Right cardiac atrium (tissue), 5 donors: ENCODE results near the gene EHMT1. TPM values are rescaled to one million over a fixed set of nuclear protein-coding genes. Genes with fewer than 3 reads are reported as not detected.
"Not testable (repeated sequence)": the region's sequence is repeated elsewhere in the genome, so short reads cannot be mapped to it uniquely, and the experiment has no call there.

Experiments used
- ATAC-seq, 2 donors: fragments of 200-7000 bp; cut with Tn5 transposase; one replicate each; pipeline versions ENCODE4 v1.8.0 to v1.9.1; 2020; ENCODE audit warnings: moderate library complexity in 2 of 2, mild to moderate bottlenecking in 1 of 2
- DNase-seq, 3 donors: peaks; one replicate each; pipeline ENCODE4 v3.0.0-alpha.2; 2020
- H3K27ac ChIP-seq: one replicate; pipeline ENCODE4 v1.5.1; 2013; ENCODE audit warnings: mild to moderate bottlenecking, low read length, control low read depth, moderate library complexity
- H3K27me3 ChIP-seq: one replicate; pipeline ENCODE4 v1.6.1; 2013; ENCODE audit not compliant: control insufficient read depth, insufficient read depth
- H3K4me1 ChIP-seq: one replicate; pipeline ENCODE4 v1.6.1; 2013; ENCODE audit warnings: low read length; ENCODE audit not compliant: control insufficient read depth, insufficient read depth
- H3K4me3 ChIP-seq: one replicate; pipeline ENCODE4 v1.5.1; 2013; ENCODE audit warnings: low read length, control low read depth
- H3K9me3 ChIP-seq: one replicate; pipeline ENCODE4 v1.6.1; 2013; ENCODE audit warnings: low read length; ENCODE audit not compliant: control insufficient read depth
- WGBS: extraction: QIAGEN DNeasy Blood & Tissue Kit; methylation state at CpG from one replicate; pipeline ENCODE4 v1.1.7; 2013; 5-methylcytosine and 5-hydroxymethylcytosine counted together
- intact Hi-C, 4 donors: fragments of 100-400 bp; cut with DNase I; formaldehyde crosslinking; loops; one replicate each; pipeline versions ENCODE4 v1.11.0 to v1.14.0; 2022 to 2023
- polyA plus RNA-seq: library from polyadenylated mRNA; stranded (reverse); fragments of 200-250 nt; gene quantifications from one replicate; pipeline ENCODE4 v1.2.3, GENCODE V29; 2013
- total RNA-seq, 4 donors: library from RNA; stranded (reverse); fragmentation: NEBNext Ultra II Directional; extraction: Animal tissue kit (Norgen Biotek cat#: 25700); gene quantifications; one replicate each; pipeline ENCODE4 v1.2.1, GENCODE V29; 2021
- donor health status: healthy with polysubstance abuse.
- donor health status: DM: no; HTN: yes; CAD: no.
- donor health status: DM: no; HTN: no; CAD: no.
- donor health status: DM: no; HTN: yes; CAD: no; lungs with severe emphysema.
- donor health status: DM: yes; HTN: yes; CAD: no.

Gene EHMT1
- total and polyA plus RNA-seq, 5 donors, result 23.3 to 38.6 (median 36.0) TPM

GRCh38 chr9:137619240-137620047 is 639 bp downstream of the EHMT1 start:
- Histone ChIP-seq H3K4me3 (peak overlapping the region; percentile 99), H3K4me1 (peaks cover 12% of the 10 kb centered on the region), H3K27me3 (no peaks in the 10 kb centered on the region), H3K9me3 (no peaks in the 10 kb centered on the region), H3K27ac (peak overlapping the region; percentile 93)
- DNase-seq (peak; percentile 46 to 75 (median 67)), ATAC-seq (peak in 1 of 2 donors; percentile 3)
- intact Hi-C loops, result no loop called here
- under 1% methylated on average over 56 of the region's 58 CpGs for WGBS

GRCh38 chr9:137620048-137620405 is 1.2 kb downstream of the EHMT1 start:
- no peaks in the 10 kb centered on the region for H3K9me3 ChIP-seq
- intact Hi-C loops, result no loop called here
- WGBS, result 58% methylated on average over 4 of the region's 4 CpGs
- no peak for ATAC-seq
- H3K4me1 ChIP-seq, result peaks cover 12% of the 10 kb centered on the region
- no peaks in the 10 kb centered on the region for H3K27me3 ChIP-seq
- DNase-seq, result no peak
- H3K4me3 ChIP-seq, result peak overlapping the region; percentile 99
- H3K27ac ChIP-seq, result no peak overlapping the region

- 74% methylated on average over 7 of the region's 7 CpGs for WGBS
- ATAC-seq, result no peak
- H3K4me3 ChIP-seq, result no peak overlapping the region
- peaks cover 12% of the 10 kb centered on the region for H3K4me1 ChIP-seq
- no peak for DNase-seq
- H3K27ac ChIP-seq, result no peak overlapping the region
- intact Hi-C loops, result no loop called here
- H3K9me3 ChIP-seq, result no peaks in the 10 kb centered on the region
- H3K27me3 ChIP-seq, result no peaks in the 10 kb centered on the region
These were observed 1.8 kb downstream of the EHMT1 start for GRCh38 chr9:137620581-137620980.

GRCh38 chr9:137621131-137621757 is 2.4 kb downstream of the EHMT1 start:
- 54% methylated on average over 6 of the region's 6 CpGs for WGBS
- intact Hi-C loops, result no loop called here
- no peak overlapping the region for H3K4me3 ChIP-seq
- ATAC-seq (no peak), DNase-seq (no peak)
- no peak overlapping the region for H3K27ac ChIP-seq
- no peaks in the 10 kb centered on the region for H3K27me3 ChIP-seq
- peaks cover 12% of the 10 kb centered on the region for H3K4me1 ChIP-seq
- no peaks in the 10 kb centered on the region for H3K9me3 ChIP-seq

- 89% methylated on average over 8 of the region's 8 CpGs for WGBS
- peaks cover 12% of the 10 kb centered on the region for H3K4me1 ChIP-seq
- H3K27me3 ChIP-seq, H3K27ac ChIP-seq, intact Hi-C loops, ATAC-seq, H3K4me3 ChIP-seq, DNase-seq, H3K9me3 ChIP-seq: not testable (repeated sequence)
These were observed 3.4 kb downstream of the EHMT1 start for GRCh38 chr9:137622211-137622610.

GRCh38 chr9:137626464-137626863 is 7.7 kb downstream of the EHMT1 start:
- 73% methylated on average over 4 of the region's 4 CpGs for WGBS
- Histone ChIP-seq H3K9me3 (no peaks in the 10 kb centered on the region), H3K4me1 (peaks cover 4% of the 10 kb centered on the region), H3K4me3 (no peak overlapping the region), H3K27ac (no peak overlapping the region), H3K27me3 (no peaks in the 10 kb centered on the region)
- no peak for ATAC-seq
- no peak for DNase-seq
- intact Hi-C loops, result no loop called here

GRCh38 chr9:137627406-137627805 is 8.6 kb downstream of the EHMT1 start:
- WGBS, result 98% methylated on average over 14 of the region's 14 CpGs
- intact Hi-C loops, H3K27me3 ChIP-seq, ATAC-seq, H3K4me3 ChIP-seq, H3K27ac ChIP-seq, H3K4me1 ChIP-seq, H3K9me3 ChIP-seq: not testable (repeated sequence)
- peak in 1 of 3 donors; percentile 2 for DNase-seq

- no peak overlapping the region for H3K4me3 ChIP-seq
- no peaks in the 10 kb centered on the region for H3K9me3 ChIP-seq
- H3K27me3 ChIP-seq, result no peaks in the 10 kb centered on the region
- H3K4me1 ChIP-seq, result peaks cover 15% of the 10 kb centered on the region
- ATAC-seq (no peak), DNase-seq (no peak)
- WGBS, result 68% methylated on average over 1 of the region's 1 CpG
- no peak overlapping the region for H3K27ac ChIP-seq
- intact Hi-C loops, result no loop called here
These were observed 11.3 kb downstream of the EHMT1 start for GRCh38 chr9:137630126-137630525.

- no peaks in the 10 kb centered on the region for H3K9me3 ChIP-seq
- no peaks in the 10 kb centered on the region for H3K27me3 ChIP-seq
- peaks cover 15% of the 10 kb centered on the region for H3K4me1 ChIP-seq
- DNase-seq (no peak), ATAC-seq (peak; percentile 7 to 41)
- 70% methylated on average over 4 of the region's 4 CpGs for whole genome bisulfite sequencing
- H3K27ac ChIP-seq, result no peak overlapping the region
- H3K4me3 ChIP-seq, result no peak overlapping the region
- intact Hi-C loops, result no loop called here
These were observed 11.9 kb downstream of the EHMT1 start for GRCh38 chr9:137630679-137631078.

GRCh38 chr9:137631345-137632229 is 12.8 kb downstream of the EHMT1 start:
- intact Hi-C loops, result no loop called here

More at GRCh38 chr9:137631345-137632229, 12.8 kb downstream of the EHMT1 start:
- H3K27me3 ChIP-seq, result no peaks in the 10 kb centered on the region
- ATAC-seq, result no peak
- H3K4me3 ChIP-seq, result no peak overlapping the region
- H3K4me1 ChIP-seq, result peaks cover 15% of the 10 kb centered on the region
- WGBS, result 89% methylated on average over 16 of the region's 16 CpGs
- no peak for DNase-seq
- H3K9me3 ChIP-seq, result no peaks in the 10 kb centered on the region
- H3K27ac ChIP-seq, result no peak overlapping the region
